Right lobe of liver (tissue), 4 donors: ENCODE measurements around the gene TMEM245.

Experiments used
- CTCF ChIP-seq, 4 donors: fragments of 200-600 bp in 3 of 4; fragments of 450-650 bp in 1 of 4; IDR thresholded peaks; one replicate each; pipeline versions ENCODE4 v1.5.1 to v1.8.0; 2016 to 2022; ENCODE audit warnings: antibody characterized with exemption in 4 of 4, mild to moderate bottlenecking in 2 of 4
- POLR2A ChIP-seq: fragments of 450-650 bp; IDR thresholded peaks from one replicate; pipeline ENCODE4 v1.6.1; 2017; ENCODE audit warnings: antibody characterized with exemption, mild to moderate bottlenecking
- donor health status: DM: no; HTN: no; CAD: no.
- donor health status: DM: no; HTN: no; CAD: no.
- donor health status: DM: no; HTN: yes; CAD: no.

GRCh38 chr9:109063760-109064159, 56.0 kb downstream of the TMEM245 start:
- TF ChIP-seq CTCF (IDR thresholded peaks at IDR 0.05), result no peak
- no peak for TF ChIP-seq POLR2A
